H1 (cell line): ENCODE data around the gene MTARC1. TPM values are rescaled to one million over a fixed set of nuclear protein-coding genes. Genes with fewer than 3 reads are reported as not detected.

Experiments used
- CTCF ChIA-PET: fragments of 300-600 bp; sonication (Branson Sonifier 250); formaldehyde crosslinking; loops from one replicate; lab custom pipeline; 2021; ENCODE audit not compliant: partially characterized antibody; lab: Charles Lee
- POLR2A ChIA-PET: fragments of 300-600 bp; sonication (Branson Sonifier 250); formaldehyde crosslinking; loops from one replicate; lab custom pipeline; 2021; ENCODE audit warnings: inconsistent platforms; ENCODE audit not compliant: partially characterized antibody; lab: Charles Lee
- DNase-seq, 2 experiments: peaks; one replicate each; pipeline versions ENCODE4 v3.0.0 to v3.0.0-alpha.2; 2010 to 2022; ENCODE audit warnings: low spot score in 2 of 2, low read depth in 1 of 2, mixed read lengths in 1 of 2
- FAIRE-seq: peaks from 2 replicates; lab custom pipeline; 2011; peaks lifted over from hg19 to GRCh38; lab: Jason Lieb, UNC
- H2AFZ ChIP-seq: 2 replicates; pipeline ENCODE4 v1.8.1; 2012; ENCODE audit warnings: low read length, inconsistent platforms
- H2AK5ac ChIP-seq: 2 replicates; pipeline ENCODE4 v1.6.1; 2013; ENCODE audit warnings: low read depth, low read length
- H2BK120ac ChIP-seq: replicated peaks from 2 replicates; pipeline ENCODE3; 2013; ENCODE audit warnings: low read depth, low read length, inconsistent platforms
- H2BK12ac ChIP-seq: 2 replicates; pipeline ENCODE4 v1.6.1; 2013; ENCODE audit warnings: low read depth, low read length
- H2BK15ac ChIP-seq: 2 replicates; pipeline ENCODE4 v1.6.1; 2013; ENCODE audit warnings: low read length
- H2BK20ac ChIP-seq: 2 replicates; pipeline ENCODE4 v1.6.1; 2013; ENCODE audit warnings: low read length
- H2BK5ac ChIP-seq: 2 replicates; pipeline ENCODE4 v1.6.1; 2013; ENCODE audit warnings: low read depth, low read length
- H3K14ac ChIP-seq: 2 replicates; pipeline ENCODE4 v1.6.1; 2013; ENCODE audit warnings: inconsistent platforms; ENCODE audit not compliant: insufficient read length
- H3K18ac ChIP-seq: 2 replicates; pipeline ENCODE4 v1.6.1; 2013; ENCODE audit warnings: low read length; ENCODE audit errors: extremely low read depth
- H3K23ac ChIP-seq: 2 replicates; pipeline ENCODE4 v1.6.1; 2013; ENCODE audit warnings: inconsistent platforms; ENCODE audit not compliant: insufficient read length
- H3K23me2 ChIP-seq: 2 replicates; pipeline ENCODE4 v1.6.1; 2013; ENCODE audit warnings: low read depth, low read length
- H3K27ac ChIP-seq: 2 replicates; pipeline ENCODE4 v1.6.1; 2011; ENCODE audit warnings: low read depth, low read length, inconsistent platforms
- H3K27me3 ChIP-seq, 4 experiments: replicated peaks in 1 of 4; 1 replicate in 1 of 4; 2 replicates in 3 of 4; pipeline versions ENCODE4 v1.6.1 to v1.8.1; 2011 to 2013; ENCODE audit warnings: low read length in 3 of 4, mild to moderate bottlenecking in 3 of 4, inconsistent platforms in 2 of 4, mixed read lengths in 2 of 4, moderate library complexity in 1 of 4; ENCODE audit not compliant: control insufficient read depth in 3 of 4, insufficient read depth in 3 of 4; ENCODE audit errors: extremely low read depth in 1 of 4
- H3K36me3 ChIP-seq, 4 experiments: 2 replicates each; pipeline versions ENCODE4 v1.6.1 to v1.8.1; 2011 to 2013; ENCODE audit warnings: mild to moderate bottlenecking in 4 of 4, low read length in 3 of 4, moderate library complexity in 2 of 4, control low read depth in 1 of 4, inconsistent platforms in 1 of 4; ENCODE audit not compliant: insufficient read depth in 4 of 4, control insufficient read depth in 2 of 4
- H3K4ac ChIP-seq: replicated peaks from 2 replicates; pipeline ENCODE3; 2013; ENCODE audit warnings: low read length, low read depth, mixed read lengths, inconsistent platforms; ENCODE audit not compliant: insufficient read length
- H3K4me1 ChIP-seq, 4 experiments: replicated peaks in 1 of 4; 1 replicate in 1 of 4; 2 replicates in 3 of 4; pipeline versions ENCODE4 v1.6.1 to v1.8.1; 2011 to 2013; ENCODE audit warnings: low read length in 3 of 4, inconsistent platforms in 2 of 4, mixed read lengths in 1 of 4; ENCODE audit not compliant: insufficient read depth in 4 of 4, control insufficient read depth in 3 of 4
- H3K4me2 ChIP-seq, 2 experiments: 2 replicates each; pipeline versions ENCODE4 v1.6.1 to v1.8.1; 2011 to 2013; ENCODE audit warnings: low read depth in 2 of 2, low read length in 2 of 2, control low read depth in 1 of 2, inconsistent platforms in 1 of 2, mild to moderate bottlenecking in 1 of 2; ENCODE audit not compliant: insufficient read depth in 1 of 2
- H3K4me3 ChIP-seq, 4 experiments: fragments of 200-600, 300-600 bp in 1 of 4; sonication (generic), shearing (Covaris generic), sonication (Bioruptor Twin) in 1 of 4; 2 replicates each; pipeline versions ENCODE4 v1.5.1 to v1.8.1; 2011 to 2016; ENCODE audit warnings: low read length in 4 of 4, low read depth in 3 of 4, control low read depth in 2 of 4, inconsistent platforms in 2 of 4, mild to moderate bottlenecking in 2 of 4, mixed read lengths in 1 of 4, moderate library complexity in 1 of 4; ENCODE audit not compliant: insufficient read depth in 2 of 4; ENCODE audit errors: extremely low read depth in 1 of 4
- H3K56ac ChIP-seq: replicated peaks from 2 replicates; pipeline ENCODE3; 2013; ENCODE audit warnings: low read depth, mild to moderate bottlenecking, mixed read lengths, low read length, inconsistent platforms; ENCODE audit not compliant: insufficient read length
- H3K79me1 ChIP-seq: 2 replicates; pipeline ENCODE4 v1.6.1; 2013; ENCODE audit warnings: low read depth, low read length, control low read depth
- H3K79me2 ChIP-seq, 2 experiments: 2 replicates each; pipeline versions ENCODE4 v1.6.1 to v1.8.1; 2012 to 2013; ENCODE audit warnings: low read length in 2 of 2, mild to moderate bottlenecking in 2 of 2, inconsistent platforms in 1 of 2; ENCODE audit not compliant: insufficient read depth in 2 of 2, control insufficient read depth in 1 of 2
- H3K9ac ChIP-seq, 4 experiments: replicated peaks in 1 of 4; 1 replicate in 1 of 4; 2 replicates in 3 of 4; pipeline versions ENCODE4 v1.6.1 to v1.8.1; 2011 to 2013; ENCODE audit warnings: low read depth in 3 of 4, low read length in 3 of 4, control low read depth in 2 of 4, mild to moderate bottlenecking in 2 of 4, moderate library complexity in 2 of 4, inconsistent platforms in 1 of 4; ENCODE audit errors: extremely low read depth in 1 of 4
- H3K9me3 ChIP-seq, 2 experiments: 2 replicates each; pipeline versions ENCODE4 v1.6.1 to v1.8.1; 2012 to 2013; ENCODE audit warnings: mild to moderate bottlenecking in 2 of 2, moderate library complexity in 2 of 2, control low read depth in 1 of 2, inconsistent platforms in 1 of 2, low read depth in 1 of 2, low read length in 1 of 2, mixed read lengths in 1 of 2; ENCODE audit not compliant: insufficient read depth in 2 of 2
- H4K20me1 ChIP-seq, 2 experiments: replicated peaks in 1 of 2; 2 replicates each; pipeline versions ENCODE3 to v1.8.1; 2011 to 2013; ENCODE audit warnings: inconsistent platforms in 2 of 2, low read length in 2 of 2, mild to moderate bottlenecking in 1 of 2; ENCODE audit not compliant: insufficient read depth in 2 of 2, control insufficient read depth in 1 of 2
- H4K5ac ChIP-seq: 2 replicates; pipeline ENCODE4 v1.6.1; 2013; ENCODE audit warnings: low read length, low read depth, mixed read lengths, inconsistent platforms; ENCODE audit not compliant: insufficient read length
- H4K8ac ChIP-seq: 2 replicates; pipeline ENCODE4 v1.8.0; 2013; ENCODE audit warnings: mild to moderate bottlenecking, moderate library complexity, low read length, inconsistent platforms; ENCODE audit not compliant: insufficient read depth; ENCODE audit errors: extremely low read depth
- H4K91ac ChIP-seq: replicated peaks from 2 replicates; pipeline ENCODE3; 2013; ENCODE audit warnings: low read length, mixed read lengths, inconsistent platforms; ENCODE audit not compliant: insufficient read length
- CREB1 ChIP-seq: IDR thresholded peaks from 2 replicates; pipeline ENCODE4 v1.6.1; 2012; ENCODE audit warnings: inconsistent platforms
- HDAC6 ChIP-seq: IDR thresholded peaks from one replicate; pipeline ENCODE4 v1.7.1; 2012; ENCODE audit warnings: low read depth, mild to moderate bottlenecking, inconsistent platforms, low read length, moderate library complexity
- JUN ChIP-seq: IDR thresholded peaks from 2 replicates; pipeline ENCODE4 v1.6.1; 2011; ENCODE audit warnings: low read depth, mild to moderate bottlenecking, improper control_type of control experiment, low read length
- KDM4A ChIP-seq: IDR thresholded peaks from one replicate; pipeline ENCODE4 v1.7.1; 2012; ENCODE audit warnings: low read depth, mild to moderate bottlenecking, moderate library complexity, low read length, inconsistent platforms; ENCODE audit not compliant: severe bottlenecking
- RAD21 ChIP-seq, 2 experiments: IDR thresholded peaks in 1 of 2; conservative IDR thresholded peaks in 1 of 2; 2 replicates each; pipeline ENCODE4 v1.6.1; 2011; ENCODE audit warnings: low read depth in 2 of 2, low read length in 2 of 2, improper control_type of control experiment in 1 of 2, inconsistent platforms in 1 of 2, mild to moderate bottlenecking in 1 of 2, moderate library complexity in 1 of 2
- SRF ChIP-seq: IDR thresholded peaks from 2 replicates; pipeline ENCODE4 v1.6.1; 2011; ENCODE audit warnings: mild to moderate bottlenecking, low read depth, low read length, moderate library complexity
- WGBS, 2 experiments: shearing (Covaris generic) in 1 of 2; methylation state at CpG; one replicate each; pipeline versions ENCODE4 v1.1.6 to v1.1.7; 2013 to 2015; ENCODE audit warnings: low lambda C conversion rate in 2 of 2, mixed read lengths in 2 of 2, inconsistent platforms in 1 of 2, low coverage in 1 of 2, missing lambda C conversion rate in 1 of 2; ENCODE audit not compliant: insufficient replicate concordance in 2 of 2, insufficient coverage in 1 of 2, insufficient read length in 1 of 2; ENCODE audit errors: extremely low coverage in 1 of 2, missing lambda C conversion rate in 1 of 2; 5-methylcytosine and 5-hydroxymethylcytosine counted together
- polyA plus RNA-seq, 7 experiments: library from polyadenylated mRNA; depleted of rRNA in 3 of 7; stranded (reverse) in 5 of 7; unstranded in 2 of 7; fragments of >200 nt in 5 of 7; fragments of 200-250 nt in 2 of 7; gene quantifications; 1 replicate in 5 of 7; 2 replicates in 1 of 7; 4 replicates in 1 of 7; pipeline versions ENCODE4 v1.2.1 to v1.2.3, GENCODE V29; 2011 to 2013; ENCODE audit warnings: missing spikeins in 2 of 7, mixed read lengths in 2 of 7
- total RNA-seq: library from RNA; stranded (reverse); fragmentation: NEBNext Ultra II Directional; extraction: Animal tissue kit (Norgen Biotek cat#: 25700); gene quantifications from 2 replicates; pipeline ENCODE4 v1.2.1, GENCODE V29; 2021
- TF ChIP-seq, protein P1 (sequence below): IDR thresholded peaks from 2 replicates; pipeline ENCODE4 v1.6.1; 2012; ENCODE audit warnings: low read length, inconsistent platforms

Gene MTARC1
- total and polyA plus RNA-seq, 2 of the 8 experiments (the other 6 are each of a cell fraction or from before 2014, with no cell fraction given) = 17.2 to 46.2 TPM

DNA sequence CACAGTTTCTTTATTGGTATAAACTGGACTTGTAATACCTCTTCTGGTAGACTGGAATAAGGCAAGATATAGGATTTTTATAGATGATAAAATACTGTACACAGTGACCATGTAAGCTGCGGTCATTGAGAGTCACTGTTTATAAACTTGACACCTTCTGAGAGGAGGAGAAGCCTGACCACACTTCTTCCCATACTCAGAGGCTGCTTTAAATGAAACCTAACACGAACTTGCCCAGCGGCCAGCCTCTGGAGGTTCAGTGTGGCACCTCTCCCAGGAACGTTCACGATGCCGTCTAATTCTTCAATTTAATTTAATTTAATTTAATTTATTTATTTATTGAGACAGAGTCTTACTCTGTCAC lies 22.5 kb downstream of the MTARC1 start:
- no peaks in the 10 kb centered on the region for H3K9me3 ChIP-seq
- ChIA-PET POLR2A (interaction anchor here (0.6 to 2.5 kb wide), 3 partner anchors 22 to 698 kb away, joined by 3 to 15 read pairs (median 4); partner anchors contain the start of gene MTARC1), CTCF (interaction anchor here (0.8 to 3.9 kb wide), 17 partner anchors 9 to 287 kb away, joined by 3 to 30 read pairs (median 6); partner anchors contain the start of genes HLX and MTARC2)
- H3K23ac ChIP-seq = no peak overlapping the region
- H4K8ac ChIP-seq = no peak overlapping the region
- H2AFZ ChIP-seq = no peak overlapping the region
- whole genome bisulfite sequencing, 2 experiments = 87% methylated on average over 6 of the region's 6 CpGs; no CpG with 5 or more reads in 1 of the 2 experiments
- H3K14ac ChIP-seq = no peak overlapping the region
- no peaks in the 10 kb centered on the region for H3K27me3 ChIP-seq
- H3K9ac ChIP-seq = no peak overlapping the region
- no peak overlapping the region for H3K4ac ChIP-seq
- peaks cover 0 to 6% of the 10 kb centered on the region in 2 experiments for H4K20me1 ChIP-seq
- no peak for FAIRE-seq
- H4K5ac ChIP-seq = no peak overlapping the region
- H4K91ac ChIP-seq = no peak overlapping the region
- H3K18ac ChIP-seq = no peak overlapping the region
- no peak overlapping the region for H2BK15ac ChIP-seq
- no peak overlapping the region for H2BK20ac ChIP-seq
- no peak overlapping the region for H2BK5ac ChIP-seq
- H3K79me2 ChIP-seq = no peaks in the 10 kb centered on the region
- H3K27ac ChIP-seq = no peak overlapping the region
- H3K79me1 ChIP-seq = no peaks in the 10 kb centered on the region
- TF ChIP-seq, protein P1, sequence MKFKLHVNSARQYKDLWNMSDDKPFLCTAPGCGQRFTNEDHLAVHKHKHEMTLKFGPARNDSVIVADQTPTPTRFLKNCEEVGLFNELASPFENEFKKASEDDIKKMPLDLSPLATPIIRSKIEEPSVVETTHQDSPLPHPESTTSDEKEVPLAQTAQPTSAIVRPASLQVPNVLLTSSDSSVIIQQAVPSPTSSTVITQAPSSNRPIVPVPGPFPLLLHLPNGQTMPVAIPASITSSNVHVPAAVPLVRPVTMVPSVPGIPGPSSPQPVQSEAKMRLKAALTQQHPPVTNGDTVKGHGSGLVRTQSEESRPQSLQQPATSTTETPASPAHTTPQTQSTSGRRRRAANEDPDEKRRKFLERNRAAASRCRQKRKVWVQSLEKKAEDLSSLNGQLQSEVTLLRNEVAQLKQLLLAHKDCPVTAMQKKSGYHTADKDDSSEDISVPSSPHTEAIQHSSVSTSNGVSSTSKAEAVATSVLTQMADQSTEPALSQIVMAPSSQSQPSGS = no peak
- no peak for TF ChIP-seq HDAC6
- no peak for TF ChIP-seq SRF
- no peak for TF ChIP-seq CREB1
- no peak for TF ChIP-seq JUN
- no peak for TF ChIP-seq KDM4A
- TF ChIP-seq RAD21 (IDR thresholded peaks at IDR 0.05 in 1 of 2, conservative IDR thresholded peaks at IDR 0.05 in 1 of 2; ENCODE audit: low read depth in 2 of 2, low read length in 2 of 2) = no peak
- no peaks in the 10 kb centered on the region for H3K23me2 ChIP-seq
- DNase-seq = no peak
- no peak overlapping the region for H3K56ac ChIP-seq
- H3K4me1 ChIP-seq = peaks cover 0 to 6% (median under 1%) of the 10 kb centered on the region in 4 experiments; a peak in 2 of 7 replicates
- H3K4me3 ChIP-seq = no peak overlapping the region
- H3K36me3 ChIP-seq = peaks cover 0 to 19% (median 13%) of the 10 kb centered on the region in 4 experiments; a peak in 4 of 8 replicates
- H3K4me2 ChIP-seq = no peak overlapping the region
- H2AK5ac ChIP-seq = no peak overlapping the region
- H2BK12ac ChIP-seq = no peak overlapping the region
- H2BK120ac ChIP-seq = no peak overlapping the region
